HG03159 (cell line): ENCODE measurements around the gene CD72.

ENCODE experiments used
- ATAC-seq: cut with Tn5 transposase; IDR thresholded peaks from one replicate; pipeline ENCODE4 v1.9.1; 2021; ENCODE audit warnings: mild to moderate bottlenecking, moderate library complexity; ENCODE audit not compliant: unreplicated experiment

Gene CD72

GRCh38 chr9:35618325-35618727 is at the start of gene CD72:
Gene CD72 (minus strand): TSS chr9:35618413. CDS start chr9:35618303, 110 bp downstream.
- no peak for ATAC-seq

- no peak for ATAC-seq
Measured at GRCh38 chr9:35667939-35668338, 49.7 kb upstream of the CD72 start.

GRCh38 chr9:35666549-35666948 is 48.3 kb upstream of the CD72 start:
- no peak for ATAC-seq

- ATAC-seq = no peak
Measured at GRCh38 chr9:35666045-35666444, 47.8 kb upstream of the CD72 start.

GRCh38 chr9:35665471-35665818 is 47.2 kb upstream of the CD72 start:
- no peak for ATAC-seq

- ATAC-seq = peak; percentile 66
Measured at GRCh38 chr9:35664531-35665470, 46.6 kb upstream of the CD72 start, which contains the start of gene ARHGEF39. Gene ARHGEF39 (minus strand): TSS chr9:35665195. CDS start chr9:35665169, 26 bp downstream.

- ATAC-seq = no peak
Measured at GRCh38 chr9:35662437-35662836, 44.2 kb upstream of the CD72 start.

GRCh38 chr9:35661756-35662350 is 43.6 kb upstream of the CD72 start:
- ATAC-seq = no peak

- ATAC-seq = no peak
Measured at GRCh38 chr9:35660966-35661415, 42.8 kb upstream of the CD72 start.

- ATAC-seq = no peak
Measured at GRCh38 chr9:35659340-35659739, 41.1 kb upstream of the CD72 start.

GRCh38 chr9:35658968-35659220 is 40.7 kb upstream of the CD72 start:
- ATAC-seq = no peak

- peak; percentile 61 for ATAC-seq
Measured at GRCh38 chr9:35658137-35658967, 40.1 kb upstream of the CD72 start, which contains the start of gene CCDC107. Gene CCDC107 (plus strand): TSS chr9:35658292. CDS start chr9:35658380, 88 bp downstream.

GRCh38 chr9:35657546-35658136 is 39.4 kb upstream of the CD72 start, which contains the start of gene RMRP:
Gene RMRP (minus strand): TSS chr9:35658019.
- ATAC-seq = peak; percentile 79

GRCh38 chr9:35656831-35657545 is 38.8 kb upstream of the CD72 start:
- no peak for ATAC-seq

GRCh38 chr9:35656348-35656747 is 38.1 kb upstream of the CD72 start:
- no peak for ATAC-seq

GRCh38 chr9:35653611-35654010 is 35.4 kb upstream of the CD72 start:
- ATAC-seq = no peak

- ATAC-seq = no peak
Measured at GRCh38 chr9:35652829-35653209, 34.6 kb upstream of the CD72 start.

GRCh38 chr9:35651956-35652828 is 34.0 kb upstream of the CD72 start:
- ATAC-seq = no peak
